H1 (cell line): ENCODE measurements around the gene TMUB1. TPM values are rescaled to one million over a fixed set of nuclear protein-coding genes. Genes with fewer than 3 reads are reported as not detected.

Source experiments
- TBP ChIP-seq: IDR thresholded peaks from 2 replicates; pipeline ENCODE4 v1.6.1; 2011; ENCODE audit warnings: low read depth, low read length, improper control_type of control experiment
- polyA plus RNA-seq, 7 experiments: library from polyadenylated mRNA; depleted of rRNA in 3 of 7; stranded (reverse) in 5 of 7; unstranded in 2 of 7; fragments of >200 nt in 5 of 7; fragments of 200-250 nt in 2 of 7; gene quantifications; 1 replicate in 5 of 7; 2 replicates in 1 of 7; 4 replicates in 1 of 7; pipeline versions ENCODE4 v1.2.1 to v1.2.3, GENCODE V29; 2011 to 2013; ENCODE audit warnings: missing spikeins in 2 of 7, mixed read lengths in 2 of 7
- total RNA-seq: library from RNA; stranded (reverse); fragmentation: NEBNext Ultra II Directional; extraction: Animal tissue kit (Norgen Biotek cat#: 25700); gene quantifications from 2 replicates; pipeline ENCODE4 v1.2.1, GENCODE V29; 2021

TMUB1 gene
- total and polyA plus RNA-seq, 2 of the 8 experiments (the other 6 are each of a cell fraction or from before 2014, with no cell fraction given): 41.4 to 56.2 TPM

GRCh38 chr7:151076863-151077704, 6.2 kb downstream of the TMUB1 start (continued):
- peak; percentile 16; the same call in 1 of the 2 replicates for TF ChIP-seq TBP
